PC-3 (cell line): Measurements from ENCODE around the gene KDM4B. TPM values are rescaled to one million over a fixed set of nuclear protein-coding genes. Genes with fewer than 3 reads are reported as not detected.

Experiments used
- ATAC-seq: fragments of 200-7000 bp; cut with Tn5 transposase; 2 replicates; pipeline ENCODE4 v1.9.1; 2020; ENCODE audit warnings: mild to moderate bottlenecking, moderate library complexity
- BruUV-seq: library from RNA; stranded (reverse); fragments of 400-500 nt; replicated peaks from 2 replicates; lab custom pipeline; 2021; lab: Mats Ljungman, UMichigan
- CTCF ChIA-PET: fragments of 300-600 bp; sonication (Branson Sonifier 250); formaldehyde crosslinking; loops from one replicate; lab custom pipeline; 2022; ENCODE audit warnings: antibody characterized with exemption; lab: Charles Lee
- POLR2A ChIA-PET: fragments of 300-600 bp; sonication (Branson Sonifier 250); formaldehyde crosslinking; loops from one replicate; lab custom pipeline; 2022; ENCODE audit warnings: antibody characterized with exemption; ENCODE audit not compliant: unreplicated experiment; lab: Charles Lee
- DNase-seq: peaks from one replicate; pipeline ENCODE4 v3.0.0-alpha.2; 2015
- H2AFZ ChIP-seq: fragments of 300-600 bp; sonication (generic); 2 replicates; pipeline ENCODE4 v1.6.0; 2016; ENCODE audit warnings: antibody characterized with exemption, low read length
- H3F3A ChIP-seq: fragments of 300-600 bp; sonication (generic); one replicate; pipeline ENCODE4 v1.6.0; 2017; ENCODE audit warnings: antibody characterized with exemption, low read length, control low read depth, mild to moderate bottlenecking; ENCODE audit not compliant: unreplicated experiment
- H3K27ac ChIP-seq: fragments of 300-600 bp; sonication (generic); 2 replicates; pipeline ENCODE4 v1.5.1; 2016; ENCODE audit warnings: mild to moderate bottlenecking, low read length
- H3K27me3 ChIP-seq: fragments of 300-600 bp; sonication (generic); 2 replicates; pipeline ENCODE4 v1.6.1; 2016; ENCODE audit warnings: low read length, mixed read lengths
- H3K36me3 ChIP-seq: fragments of 300-600 bp; sonication (generic); 2 replicates; pipeline ENCODE4 v1.6.1; 2016; ENCODE audit warnings: low read depth, mixed run types, low read length, mixed read lengths
- H3K4me1 ChIP-seq: fragments of 300-600 bp; sonication (generic); 2 replicates; pipeline ENCODE4 v1.5.1; 2016; ENCODE audit warnings: low read length; ENCODE audit not compliant: insufficient read depth
- H3K4me2 ChIP-seq: fragments of 300-600 bp; sonication (generic); 2 replicates; pipeline ENCODE4 v1.6.0; 2016; ENCODE audit warnings: low read length
- H3K4me3 ChIP-seq: fragments of 300-600 bp; sonication (generic); 2 replicates; pipeline ENCODE4 v1.5.1; 2016; ENCODE audit warnings: mild to moderate bottlenecking, low read length, mixed read lengths
- H3K79me2 ChIP-seq: fragments of 300-600 bp; sonication (generic); 2 replicates; pipeline ENCODE4 v1.6.1; 2017; ENCODE audit warnings: low read length, mixed read lengths
- H3K9ac ChIP-seq: fragments of 300-600 bp; sonication (generic); 2 replicates; pipeline ENCODE4 v1.6.0; 2016; ENCODE audit warnings: mild to moderate bottlenecking, low read length
- H3K9me2 ChIP-seq: fragments of 300-600 bp; sonication (generic); replicated peaks from 2 replicates; pipeline ENCODE4 v1.6.1; 2016; ENCODE audit warnings: mixed run types, low read length, mixed read lengths
- H3K9me3 ChIP-seq: fragments of 300-600 bp; sonication (generic); 2 replicates; pipeline ENCODE4 v1.6.1; 2016; ENCODE audit warnings: low read length, mixed read lengths
- H4K20me1 ChIP-seq: fragments of 300-600 bp; sonication (generic); 2 replicates; pipeline ENCODE4 v1.6.1; 2016; ENCODE audit warnings: low read length, mixed read lengths
- CTCF ChIP-seq: fragments of 300-600 bp; sonication (generic); conservative IDR thresholded peaks from 2 replicates; pipeline ENCODE4 v1.5.1; 2017; ENCODE audit warnings: antibody characterized with exemption, low read depth, mild to moderate bottlenecking, low read length
- EZH2 ChIP-seq: fragments of 300-600 bp; sonication (generic); IDR thresholded peaks from one replicate; pipeline ENCODE4 v1.6.1; 2017; ENCODE audit warnings: antibody characterized with exemption, mild to moderate bottlenecking, low read length; ENCODE audit not compliant: unreplicated experiment
- EZH2phosphoT487 ChIP-seq: fragments of 300-600 bp; sonication (generic); IDR thresholded peaks from 2 replicates; pipeline ENCODE4 v1.6.1; 2018; ENCODE audit warnings: mild to moderate bottlenecking, antibody characterized with exemption, low read length, borderline replicate concordance
- intact Hi-C: fragments of 100-400 bp; cut with micrococcal nuclease; formaldehyde crosslinking; loops from 2 replicates; pipeline ENCODE4 v1.9.0; 2023
- total RNA-seq: library from RNA; depleted of rRNA; stranded (reverse); fragments of >200 nt; gene quantifications from 2 replicates; pipeline ENCODE4 v1.2.3, GENCODE V29; 2014

Gene KDM4B
- total RNA-seq, 1 experiment from 2014 or later: 19.8 TPM

GRCh38 chr19:5113633-5114586, 145.0 kb downstream of the KDM4B start:
- no peak for ATAC-seq
- Histone ChIP-seq H3K4me3 (no peak overlapping the region), H4K20me1 (no peaks in the 10 kb centered on the region), H3K27ac (no peak overlapping the region), H3K9ac (no peak overlapping the region), H3K36me3 (no peaks in the 10 kb centered on the region; the same call in 1 of the 2 replicates), H3K4me2 (no peak overlapping the region), H3F3A (no peaks in the 10 kb centered on the region), H3K27me3 (no peaks in the 10 kb centered on the region), H3K79me2 (no peaks in the 10 kb centered on the region), H3K9me2 (no peaks in the 10 kb centered on the region), H3K9me3 (no peaks in the 10 kb centered on the region), H2AFZ (no peak overlapping the region), H3K4me1 (no peaks in the 10 kb centered on the region)
- intact Hi-C loops: no loop called here
- ChIA-PET CTCF (no interaction called here), POLR2A (no interaction called here)
- no TSS peak for BruUV-seq
- no peak for TF ChIP-seq CTCF
- no peak for TF ChIP-seq EZH2
- TF ChIP-seq EZH2phosphoT487: no peak
- DNase-seq: no peak

DNA sequence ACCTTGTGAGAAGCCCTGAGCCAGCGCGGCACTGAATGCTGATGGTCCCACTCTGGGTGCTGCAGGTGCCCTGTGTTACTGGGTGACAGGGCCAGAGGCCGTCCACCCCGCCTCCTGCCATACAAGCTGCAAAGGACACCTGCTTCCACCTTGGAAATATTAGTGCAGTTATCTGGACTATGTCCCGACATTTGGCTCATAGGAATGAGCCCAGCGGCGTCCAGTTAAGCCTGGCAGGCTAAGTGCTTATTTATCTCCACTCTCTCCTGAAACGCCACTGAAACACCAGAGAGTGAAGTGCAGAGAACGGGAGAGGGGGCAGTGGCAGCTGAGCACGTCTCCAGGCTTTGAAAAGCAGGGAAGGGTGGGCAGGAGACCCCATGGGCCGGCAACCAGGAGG, 145.8 kb downstream of the KDM4B start:
- Histone ChIP-seq H4K20me1 (no peaks in the 10 kb centered on the region), H3K4me3 (no peak overlapping the region), H3K4me2 (no peak overlapping the region), H3K9ac (no peak overlapping the region), H3K27me3 (no peaks in the 10 kb centered on the region), H3K27ac (no peak overlapping the region), H3K4me1 (no peaks in the 10 kb centered on the region), H3K36me3 (no peaks in the 10 kb centered on the region; the same call in 1 of the 2 replicates), H3K79me2 (no peaks in the 10 kb centered on the region), H3K9me2 (no peaks in the 10 kb centered on the region), H3F3A (no peaks in the 10 kb centered on the region), H3K9me3 (no peaks in the 10 kb centered on the region), H2AFZ (no peak overlapping the region)
- ChIA-PET CTCF (no interaction called here), POLR2A (no interaction called here)
- BruUV-seq: no TSS peak
- TF ChIP-seq EZH2phosphoT487: no peak
- no peak for TF ChIP-seq CTCF
- TF ChIP-seq EZH2: no peak
- intact Hi-C loops: no loop called here
- ATAC-seq (no peak), DNase-seq (no peak)

DNA sequence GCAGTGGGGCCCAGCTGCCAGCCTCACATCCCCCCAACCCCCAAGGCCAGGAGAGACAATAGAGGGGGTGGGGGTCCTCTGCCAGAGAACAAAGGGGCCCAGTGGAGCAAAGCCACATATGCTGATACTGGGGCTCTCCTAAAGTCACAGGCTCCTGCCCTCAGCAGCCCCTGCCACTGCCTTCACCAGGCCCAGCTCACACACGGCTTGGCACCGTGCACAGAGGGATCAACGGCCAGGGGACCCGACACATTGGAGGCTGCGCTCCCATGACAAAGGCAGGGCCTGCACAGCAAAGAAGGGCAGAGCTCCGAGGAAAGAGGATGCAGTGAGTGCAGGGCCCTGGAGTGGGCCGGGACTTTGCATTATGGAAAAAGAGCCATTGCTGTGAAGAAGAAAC, 146.4 kb downstream of the KDM4B start:
- H4K20me1 ChIP-seq: no peaks in the 10 kb centered on the region
- ATAC-seq (no peak), DNase-seq (no peak)
- no peaks in the 10 kb centered on the region for H3K4me1 ChIP-seq
- POLR2A ChIA-PET: no interaction called here
- no peak overlapping the region for H3K27ac ChIP-seq
- TF ChIP-seq CTCF: no peak
- TF ChIP-seq EZH2phosphoT487: no peak
- TF ChIP-seq EZH2: no peak
- H3K79me2 ChIP-seq: no peaks in the 10 kb centered on the region
- no peak overlapping the region for H3K4me2 ChIP-seq
- CTCF ChIA-PET: no interaction called here
- no peaks in the 10 kb centered on the region; the same call in 1 of the 2 replicates for H3K36me3 ChIP-seq
- H3K4me3 ChIP-seq: no peak overlapping the region
- H3F3A ChIP-seq: no peaks in the 10 kb centered on the region
- H3K27me3 ChIP-seq: no peaks in the 10 kb centered on the region
- no peak overlapping the region for H3K9ac ChIP-seq
- intact Hi-C loops: no loop called here
- H3K9me2 ChIP-seq: no peaks in the 10 kb centered on the region
- H3K9me3 ChIP-seq: no peaks in the 10 kb centered on the region
- BruUV-seq: no TSS peak
- no peak overlapping the region for H2AFZ ChIP-seq
